HG03175 (cell line): ENCODE results near the gene SLITRK5.

ENCODE experiments used
- ATAC-seq: cut with Tn5 transposase; IDR thresholded peaks from one replicate; pipeline ENCODE4 v1.9.1; 2021; ENCODE audit warnings: mild to moderate bottlenecking, moderate library complexity; ENCODE audit not compliant: unreplicated experiment

SLITRK5 gene

GRCh38 chr13:87698268-87698667 is 27.1 kb downstream of the SLITRK5 start:
- ATAC-seq: no peak

GRCh38 chr13:87709947-87710346 is 38.8 kb downstream of the SLITRK5 start:
- no peak for ATAC-seq

- no peak for ATAC-seq
Observed at GRCh38 chr13:87712012-87712411, 40.8 kb downstream of the SLITRK5 start.
